ENCODE data around the gene PKN3.

DNA sequence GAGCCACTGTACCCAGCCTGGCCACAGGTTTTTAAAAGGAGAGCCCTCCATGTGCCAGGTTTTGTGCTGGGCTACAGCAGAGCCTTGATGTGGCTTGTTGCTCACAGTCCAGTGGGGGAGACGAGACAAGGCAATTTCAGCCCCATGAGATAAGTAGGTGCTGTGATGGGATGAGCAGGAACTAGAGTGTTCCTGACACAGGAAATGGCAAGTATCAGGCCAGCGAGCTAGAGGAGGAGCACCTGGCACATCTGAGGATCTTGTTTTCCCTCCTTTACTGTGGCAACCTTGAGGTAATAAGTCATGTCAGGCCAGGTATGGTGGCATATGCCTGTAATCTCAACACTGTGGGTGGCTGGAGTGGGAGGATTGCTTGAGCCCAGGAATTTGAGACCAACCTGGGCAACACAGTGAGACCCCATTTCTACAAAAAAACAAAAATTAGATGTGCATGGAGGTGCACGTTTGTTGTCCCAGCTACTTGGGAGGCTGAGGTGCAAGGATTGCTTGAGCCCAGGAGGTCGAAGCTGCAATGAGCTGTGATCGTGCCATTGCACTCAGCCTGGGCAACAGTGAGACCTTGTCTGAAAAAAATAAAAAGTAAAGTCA is 25.4 kb downstream of the PKN3 start:
- TF ChIP-seq, protein P1, sequence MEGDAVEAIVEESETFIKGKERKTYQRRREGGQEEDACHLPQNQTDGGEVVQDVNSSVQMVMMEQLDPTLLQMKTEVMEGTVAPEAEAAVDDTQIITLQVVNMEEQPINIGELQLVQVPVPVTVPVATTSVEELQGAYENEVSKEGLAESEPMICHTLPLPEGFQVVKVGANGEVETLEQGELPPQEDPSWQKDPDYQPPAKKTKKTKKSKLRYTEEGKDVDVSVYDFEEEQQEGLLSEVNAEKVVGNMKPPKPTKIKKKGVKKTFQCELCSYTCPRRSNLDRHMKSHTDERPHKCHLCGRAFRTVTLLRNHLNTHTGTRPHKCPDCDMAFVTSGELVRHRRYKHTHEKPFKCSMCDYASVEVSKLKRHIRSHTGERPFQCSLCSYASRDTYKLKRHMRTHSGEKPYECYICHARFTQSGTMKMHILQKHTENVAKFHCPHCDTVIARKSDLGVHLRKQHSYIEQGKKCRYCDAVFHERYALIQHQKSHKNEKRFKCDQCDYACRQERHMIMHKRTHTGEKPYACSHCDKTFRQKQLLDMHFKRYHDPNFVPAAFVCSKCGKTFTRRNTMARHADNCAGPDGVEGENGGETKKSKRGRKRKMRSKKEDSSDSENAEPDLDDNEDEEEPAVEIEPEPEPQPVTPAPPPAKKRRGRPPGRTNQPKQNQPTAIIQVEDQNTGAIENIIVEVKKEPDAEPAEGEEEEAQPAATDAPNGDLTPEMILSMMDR (IDR thresholded peaks at IDR 0.05), result no peak
- TF ChIP-seq POLR2A (IDR thresholded peaks at IDR 0.05; ENCODE audit: low read depth) (no peak), EP300 (IDR thresholded peaks at IDR 0.05) (no peak), POLR2AphosphoS5 (IDR thresholded peaks at IDR 0.05) (no peak)
